Ureter (tissue), 1 donor: Measurements from ENCODE around the gene KLF4. TPM values are rescaled to one million over a fixed set of nuclear protein-coding genes. Genes with fewer than 3 reads are reported as not detected.
A peak's percentile ranks its signal among the peaks of the same experiment; 100 is the strongest.

ENCODE experiments used
- DNase-seq: peaks from one replicate; pipeline ENCODE4 v3.0.0-alpha.2; 2020; ENCODE audit warnings: low spot score
- total RNA-seq: library from RNA; stranded (reverse); gene quantifications from one replicate; pipeline ENCODE4 v1.2.4, GENCODE V29; 2023
- donor health status: DM: yes; HTN: yes; CAD: no.

The KLF4 gene
- total RNA-seq, 1 donor from 2014 or later, result 33.1 TPM

GRCh38 chr9:107487521-107488374, 1.8 kb downstream of the KLF4 start:
- peak; percentile 49 for DNase-seq

DNA sequence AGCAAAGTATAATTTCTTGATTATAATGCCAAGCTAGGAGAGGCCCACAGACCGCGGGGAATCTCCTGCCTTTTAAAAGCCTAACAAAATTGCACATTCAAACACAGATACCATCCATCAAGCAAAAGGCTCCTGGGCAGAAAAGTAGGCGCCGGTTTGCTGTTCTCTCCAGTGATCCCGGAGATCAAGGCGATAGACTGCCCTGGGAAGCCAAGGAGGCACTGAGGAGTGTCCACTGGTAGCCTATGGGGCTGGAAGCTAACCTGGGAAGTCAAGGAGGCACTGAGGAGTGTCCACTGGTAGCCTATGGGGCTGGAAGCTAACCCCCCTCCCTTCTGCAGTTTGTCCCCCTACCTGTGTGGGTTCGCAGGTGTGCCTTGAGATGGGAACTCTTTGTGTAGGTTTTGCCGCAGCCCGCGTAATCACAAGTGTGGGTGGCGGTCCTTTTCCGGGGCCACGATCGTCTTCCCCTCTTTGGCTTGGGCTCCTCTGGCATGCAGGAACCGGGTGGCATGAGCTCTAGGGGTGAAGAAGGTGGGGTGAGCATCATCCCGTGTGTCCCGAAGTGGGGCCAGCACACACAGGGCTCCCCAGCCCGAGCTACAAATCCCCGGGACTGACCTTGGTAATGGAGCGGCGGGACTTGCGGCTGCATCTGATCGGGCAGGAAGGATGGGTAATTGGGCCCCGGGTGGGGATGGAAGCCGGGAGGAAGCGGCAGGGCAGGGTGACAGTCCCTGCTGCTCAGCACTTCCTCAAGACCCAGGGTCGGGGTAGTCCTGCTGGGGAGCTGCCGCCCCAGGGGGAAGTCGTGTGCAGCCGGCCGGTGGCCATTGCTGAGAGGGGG, 2.7 kb downstream of the KLF4 start:
- DNase-seq, result peak; percentile 44

DNA sequence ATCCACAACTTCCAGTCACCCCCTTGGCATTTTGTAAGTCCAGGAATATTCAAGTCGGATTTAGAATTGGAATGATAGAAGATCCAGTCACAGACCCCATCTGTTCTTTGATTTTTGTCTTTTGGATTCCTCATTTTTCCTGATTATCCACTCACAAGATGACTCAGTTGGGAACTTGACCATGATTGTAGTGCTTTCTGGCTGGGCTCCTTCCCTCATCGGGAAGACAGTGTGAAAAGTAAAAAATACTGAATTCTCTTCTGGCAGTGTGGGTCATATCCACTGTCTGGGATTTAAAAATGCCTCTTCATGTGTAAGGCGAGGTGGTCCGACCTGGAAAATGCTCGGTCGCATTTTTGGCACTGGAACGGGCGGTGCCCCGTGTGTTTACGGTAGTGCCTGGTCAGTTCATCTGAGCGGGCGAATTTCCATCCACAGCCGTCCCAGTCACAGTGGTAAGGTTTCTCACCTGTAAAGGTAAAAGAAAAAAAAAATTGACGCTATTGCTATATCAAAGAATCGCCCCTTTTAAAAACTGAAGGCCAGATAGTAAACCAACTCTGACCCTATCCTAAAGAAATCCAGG, 4.0 kb downstream of the KLF4 start:
- no peak for DNase-seq

GRCh38 chr9:107484117-107484723, 5.3 kb downstream of the KLF4 start:
- DNase-seq, result peak; percentile 53

GRCh38 chr9:107483666-107484065, 5.9 kb downstream of the KLF4 start:
- DNase-seq, result no peak

GRCh38 chr9:107481035-107481434, 8.5 kb downstream of the KLF4 start:
- DNase-seq, result no peak

DNA sequence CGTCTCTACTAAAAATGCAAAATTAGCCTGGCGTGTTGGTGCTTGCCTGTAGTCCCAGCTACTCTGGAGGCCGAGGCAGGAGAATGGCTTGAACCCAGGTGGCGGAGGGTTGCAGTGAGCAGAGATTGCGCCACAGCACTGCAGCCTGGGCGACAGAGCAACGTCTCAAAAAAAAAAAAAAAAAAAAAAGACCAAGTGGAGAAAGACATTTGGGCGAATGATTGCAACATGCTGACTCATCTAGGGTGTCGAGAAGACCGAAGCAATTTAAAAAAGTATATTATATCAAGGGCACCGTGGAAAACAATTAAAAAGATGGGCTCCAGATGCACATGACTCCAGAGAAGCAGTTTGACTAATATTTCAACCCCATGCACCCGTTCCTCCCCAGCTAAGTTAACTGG, 9.2 kb downstream of the KLF4 start:
- peak; percentile 47 for DNase-seq

GRCh38 chr9:107478805-107479204, 10.8 kb downstream of the KLF4 start:
- no peak for DNase-seq

GRCh38 chr9:107474124-107474523, 15.4 kb downstream of the KLF4 start:
- no peak for DNase-seq

DNA sequence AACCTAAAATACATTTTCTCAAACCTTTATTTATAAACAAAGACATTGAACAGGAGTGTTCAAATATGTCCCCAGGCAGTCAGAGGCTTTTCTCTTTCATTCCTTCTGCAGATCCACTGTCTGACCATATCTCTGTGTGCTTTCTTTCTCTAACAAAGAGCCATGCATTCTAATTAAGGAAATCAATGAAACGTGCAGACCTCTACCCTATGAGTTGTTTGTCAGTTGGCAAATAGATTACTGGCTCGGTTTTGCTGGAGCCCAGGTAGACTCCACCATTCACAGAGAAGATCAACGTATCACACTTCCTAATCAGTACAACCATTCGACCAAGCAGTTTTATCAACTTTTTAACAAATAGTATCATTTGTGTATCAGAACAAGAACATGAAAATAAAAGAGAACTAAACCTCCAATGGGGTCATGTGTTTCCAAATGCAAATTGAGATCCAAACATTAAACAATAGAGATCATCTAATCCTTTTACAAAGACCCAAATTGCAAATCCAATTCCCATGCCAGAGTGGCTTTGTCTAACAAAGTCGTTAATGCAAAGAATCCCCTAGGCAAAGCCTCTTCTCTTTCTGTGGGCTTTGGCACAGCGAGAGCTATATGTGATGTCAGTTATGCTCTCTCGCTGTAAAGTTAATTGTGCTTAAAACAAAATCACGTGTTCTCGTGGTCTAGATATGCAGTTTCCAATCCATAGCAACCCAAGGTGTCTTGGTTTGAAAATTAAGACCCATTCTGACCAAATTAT, 16.8 kb downstream of the KLF4 start:
- DNase-seq, result no peak

DNA sequence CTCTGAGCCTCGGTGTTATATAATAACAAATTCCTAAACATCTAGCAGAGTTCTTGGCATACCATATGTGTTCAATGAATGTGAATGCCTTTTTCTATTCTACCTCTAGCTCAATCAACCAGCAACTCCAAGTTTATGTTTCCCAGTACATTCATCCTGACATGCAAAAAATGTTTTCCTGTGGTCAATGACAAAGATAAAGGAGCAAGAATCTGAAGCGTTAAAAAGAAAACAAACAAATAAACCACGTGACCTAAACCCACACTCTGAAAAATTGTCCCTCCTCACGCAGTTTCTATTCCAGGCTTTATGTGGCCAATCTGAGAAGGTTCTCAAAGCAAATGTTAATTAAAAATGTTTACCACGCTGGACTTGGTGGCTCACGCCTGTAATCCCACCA, 18.0 kb downstream of the KLF4 start:
- DNase-seq, result no peak

GRCh38 chr9:107467416-107467815, 22.2 kb downstream of the KLF4 start:
- DNase-seq, result no peak

DNA sequence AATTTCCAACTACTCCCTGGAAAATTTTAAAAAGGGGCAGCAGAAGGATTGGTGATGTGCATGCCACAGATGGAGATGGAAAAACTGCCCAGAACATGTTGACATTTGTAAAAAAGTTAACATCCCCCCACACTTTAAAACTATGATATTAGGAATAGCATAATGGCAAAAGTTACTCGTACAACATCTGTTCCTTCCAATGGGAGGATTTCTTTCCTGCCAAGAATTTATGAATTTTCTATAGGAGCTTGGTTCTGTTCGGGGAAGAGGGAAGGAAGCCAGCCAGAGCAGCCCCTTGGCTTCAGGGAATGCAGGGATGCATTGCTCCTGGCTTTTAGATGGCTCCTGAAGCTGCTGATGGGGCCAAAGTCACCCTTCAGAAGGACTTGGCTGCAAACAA, 22.7 kb downstream of the KLF4 start:
- no peak for DNase-seq

DNA sequence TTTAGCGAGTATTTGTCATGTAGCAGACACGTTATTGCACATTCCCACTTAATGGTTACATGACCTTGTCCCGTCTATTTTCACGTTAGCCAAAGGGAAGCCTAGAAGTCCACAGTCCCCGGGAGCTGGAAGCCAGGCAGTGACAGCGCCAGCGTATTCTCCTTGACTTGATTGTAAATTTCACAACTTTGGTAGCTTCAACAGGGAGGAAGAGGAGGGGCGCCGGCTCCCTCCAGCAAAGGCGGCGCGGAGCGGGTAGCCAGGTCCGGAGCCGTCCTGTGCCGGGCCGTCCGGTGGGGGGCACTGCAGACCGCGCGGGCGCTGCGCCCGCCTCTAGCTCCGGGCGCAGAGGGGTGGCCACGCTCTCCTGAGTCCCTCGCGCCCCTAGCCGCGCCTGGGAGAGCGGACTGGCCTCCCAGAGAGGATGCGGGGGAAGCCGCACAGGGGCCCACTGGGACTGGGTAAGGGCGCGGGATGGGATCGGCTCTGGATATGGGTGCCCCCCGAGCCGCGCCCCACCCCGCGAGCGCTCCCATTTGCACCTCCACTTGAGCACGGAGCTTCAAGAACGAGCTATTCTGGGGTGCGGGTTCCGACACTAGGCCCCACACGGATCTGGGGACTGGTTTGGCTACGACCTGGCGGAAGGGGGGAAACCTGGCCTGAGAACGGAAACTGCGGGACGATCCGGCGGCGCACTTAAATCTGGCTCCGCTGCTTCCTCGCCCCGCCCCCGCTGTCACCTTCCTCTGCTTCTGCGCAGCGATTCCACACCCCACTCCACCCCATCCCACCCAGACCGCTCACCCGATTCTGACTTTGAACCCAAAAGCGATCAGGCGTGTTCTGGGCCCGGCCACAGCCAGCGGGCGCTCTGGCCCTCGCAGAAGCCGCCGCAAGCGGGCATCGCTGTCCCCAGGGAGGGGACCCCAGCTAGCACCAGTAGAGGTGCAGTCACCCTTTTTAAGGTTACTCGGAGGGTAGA, 23.8 kb downstream of the KLF4 start:
- peak; percentile 58 for DNase-seq

DNA sequence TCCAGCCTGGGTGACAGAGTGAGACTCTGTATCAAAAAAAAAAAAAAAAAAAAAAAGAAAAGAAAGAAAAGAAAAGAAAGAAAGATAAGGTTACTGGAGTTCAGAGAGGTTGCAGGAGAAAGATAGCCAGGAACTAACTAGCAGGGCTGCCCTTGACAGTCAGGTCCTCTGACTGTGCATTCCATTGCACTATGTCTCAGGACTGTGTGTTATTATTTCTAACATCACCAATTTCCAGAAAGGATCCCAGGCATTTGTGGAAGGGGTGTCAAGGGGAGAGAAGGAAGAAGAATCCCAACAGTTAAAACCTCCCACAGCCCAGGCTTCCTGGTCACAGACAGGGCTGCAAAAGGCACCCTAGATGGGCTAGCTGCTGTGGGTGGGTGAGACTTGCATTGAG, 25.1 kb downstream of the KLF4 start:
- DNase-seq, result no peak

- DNase-seq, result no peak
These were observed 26.9 kb downstream of the KLF4 start for GRCh38 chr9:107462691-107463090.

GRCh38 chr9:107460153-107461023, 29.2 kb downstream of the KLF4 start:
- DNase-seq, result no peak

DNA sequence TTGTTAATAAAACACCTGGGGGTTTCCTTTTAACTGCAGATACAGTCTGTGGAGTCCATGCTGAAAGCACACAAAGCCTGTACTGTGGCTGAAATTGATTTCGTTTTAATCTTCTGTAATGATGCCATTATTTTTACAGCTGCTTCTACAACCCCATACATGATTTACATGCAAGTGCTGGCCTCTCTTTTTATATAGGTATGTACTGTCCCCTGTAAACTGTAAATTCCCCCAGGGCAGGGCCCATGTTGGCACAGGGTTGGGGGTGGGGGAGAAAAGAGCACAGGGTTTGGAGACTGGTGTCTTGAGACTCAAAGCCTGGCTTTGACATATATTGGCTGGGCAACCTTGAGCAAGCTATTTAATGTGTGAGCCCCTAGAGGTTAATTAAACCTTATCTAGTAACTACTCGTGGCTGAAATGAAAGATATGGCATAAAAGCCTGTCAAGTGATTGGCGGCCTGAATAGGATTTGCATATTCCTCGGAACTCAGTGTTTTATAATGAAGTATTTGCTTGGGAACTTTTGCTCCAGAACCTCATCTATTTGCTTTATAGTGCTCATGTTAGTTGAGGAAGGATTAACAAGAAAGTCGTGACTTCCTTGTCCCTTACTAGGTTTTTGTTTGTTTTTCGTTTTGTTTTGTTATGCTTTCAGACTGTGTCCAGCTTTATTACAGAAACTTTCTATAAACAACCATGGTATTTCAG, 34.0 kb downstream of the KLF4 start:
- DNase-seq, result no peak
